UCSD-AML1 (cell line): ENCODE measurements around the gene ARMC9.
"Not testable (repeated sequence)": the region's sequence is repeated elsewhere in the genome, so short reads cannot be mapped to it uniquely, and the experiment has no call there.

ENCODE experiments used
- DNase-seq: peaks from one replicate; lab custom pipeline; 2025; ENCODE audit not compliant: unreplicated experiment; lab: John Stamatoyannopoulos, UW

Gene ARMC9

DNA sequence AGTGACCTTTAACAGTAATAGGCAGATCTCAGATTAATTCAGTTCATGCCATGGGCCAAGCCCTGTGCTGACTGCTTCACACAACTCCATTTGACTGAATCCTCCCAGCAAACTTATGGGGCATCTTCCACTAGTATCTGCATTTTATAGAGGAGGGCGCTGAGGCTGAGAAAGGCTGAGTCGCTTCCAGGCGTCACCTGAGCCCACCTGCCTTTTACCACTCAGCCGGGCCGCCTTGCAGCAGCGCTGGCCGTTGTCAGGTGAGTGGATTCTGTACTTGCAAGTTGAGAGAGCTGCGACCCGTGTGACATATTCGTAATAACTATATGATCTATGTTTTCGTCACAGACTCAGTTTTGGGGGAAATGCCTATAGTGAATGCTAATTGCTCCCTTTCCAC is 137.8 kb downstream of the ARMC9 start:
- DNase-seq = no peak

DNA sequence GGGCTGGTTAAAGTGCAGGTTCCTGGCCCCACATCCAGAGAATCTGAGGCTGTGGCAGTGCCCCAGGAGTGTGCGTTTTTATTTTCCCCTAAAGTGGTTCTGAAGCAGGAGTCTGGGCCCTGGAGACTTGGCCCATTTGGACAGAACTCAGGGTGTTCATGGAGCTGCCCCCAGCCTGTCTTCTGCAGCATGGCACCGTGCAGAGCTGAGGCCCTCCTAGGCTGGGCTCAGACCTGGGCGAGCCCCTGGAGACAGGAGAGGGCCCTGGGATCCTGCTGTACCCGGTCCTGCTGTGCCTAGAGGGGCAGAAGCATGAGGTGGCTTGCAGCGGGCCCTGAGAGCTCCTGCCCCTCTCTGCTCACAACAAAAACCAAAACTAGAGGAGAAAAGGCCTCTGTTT is 138.3 kb downstream of the ARMC9 start:
- no peak for DNase-seq

DNA sequence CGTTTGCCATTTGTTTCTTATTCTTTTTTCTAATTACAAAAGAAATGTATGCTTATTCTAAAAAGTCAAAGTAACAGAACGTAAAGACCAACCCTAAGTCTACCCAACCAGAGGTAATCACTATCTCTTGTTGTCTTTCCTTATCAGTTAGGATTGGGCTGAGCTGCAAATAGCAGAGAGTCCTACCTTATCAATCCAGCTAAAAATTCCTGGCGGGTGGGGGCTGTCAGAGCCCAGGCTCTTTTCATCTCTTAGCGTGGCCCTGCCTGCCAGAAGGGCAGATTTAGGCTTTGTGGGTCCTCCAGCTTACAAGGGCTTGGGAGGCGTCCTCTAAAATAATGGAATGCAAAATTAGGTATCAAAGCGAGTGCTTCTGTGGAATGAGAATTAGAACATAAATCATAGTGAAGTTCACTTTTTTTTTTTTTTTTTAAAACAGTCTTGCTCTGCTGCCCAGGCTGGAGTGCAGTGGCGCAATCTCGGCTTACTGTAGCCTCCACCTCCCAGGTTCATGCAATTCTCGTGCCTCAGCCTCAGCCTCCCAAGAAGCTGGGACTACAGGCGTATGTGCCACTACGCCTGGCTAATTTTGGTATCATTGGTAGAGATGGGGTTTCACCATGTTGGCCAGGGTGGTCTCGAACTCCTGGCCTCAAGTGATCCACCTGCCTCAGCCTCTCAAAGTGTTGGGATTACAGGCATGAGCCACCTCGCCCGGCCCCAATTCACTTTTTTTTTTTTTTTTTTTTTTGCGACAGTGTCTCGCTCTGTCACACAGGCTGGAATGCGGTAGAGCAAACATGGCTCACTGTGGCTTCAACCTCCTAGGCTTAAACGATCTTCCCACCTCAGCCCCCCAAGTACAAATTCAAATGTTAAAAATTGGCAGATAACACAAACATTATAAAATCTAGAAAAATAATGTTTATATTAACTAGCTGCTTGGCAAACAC is 139.7 kb downstream of the ARMC9 start:
- DNase-seq = no peak

DNA sequence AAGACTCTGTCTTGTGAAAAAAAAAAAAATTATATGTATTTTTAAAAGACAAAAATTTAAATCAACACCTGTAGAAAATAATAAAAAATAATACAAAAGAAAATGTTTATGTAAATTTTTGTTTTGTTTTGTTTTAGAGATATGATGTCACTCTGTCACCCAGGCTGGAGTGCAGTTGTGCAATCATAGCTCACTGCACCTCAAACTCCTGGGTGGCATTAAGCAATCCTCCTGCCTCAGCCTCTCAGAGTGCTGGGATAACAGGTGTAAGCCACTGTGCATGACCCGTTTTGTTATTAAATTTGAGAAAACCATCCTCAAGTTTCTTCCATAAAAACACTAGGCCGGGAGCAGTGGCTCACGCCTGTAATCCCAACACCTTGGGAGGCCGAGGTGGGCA is 140.9 kb downstream of the ARMC9 start:
- DNase-seq = no peak

DNA sequence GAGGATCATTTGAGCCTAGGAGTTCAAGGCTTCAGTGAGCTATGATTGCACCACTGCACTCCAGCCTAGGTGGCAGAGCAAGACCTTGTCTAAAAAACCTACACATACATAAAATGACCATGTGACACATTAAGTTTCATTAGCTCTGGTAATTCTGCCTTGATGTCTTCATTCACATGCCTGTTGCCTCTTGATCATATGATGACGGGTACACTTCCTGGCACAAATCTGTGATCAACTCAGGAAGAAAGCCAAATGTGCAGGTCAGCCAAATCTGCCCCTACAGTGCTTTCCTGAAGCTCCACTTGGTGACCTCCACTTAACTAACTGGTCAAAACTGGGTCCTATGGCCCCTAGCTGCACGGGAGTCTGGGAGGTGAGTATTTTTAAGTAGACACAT is 142.7 kb downstream of the ARMC9 start:
- DNase-seq = no peak

DNA sequence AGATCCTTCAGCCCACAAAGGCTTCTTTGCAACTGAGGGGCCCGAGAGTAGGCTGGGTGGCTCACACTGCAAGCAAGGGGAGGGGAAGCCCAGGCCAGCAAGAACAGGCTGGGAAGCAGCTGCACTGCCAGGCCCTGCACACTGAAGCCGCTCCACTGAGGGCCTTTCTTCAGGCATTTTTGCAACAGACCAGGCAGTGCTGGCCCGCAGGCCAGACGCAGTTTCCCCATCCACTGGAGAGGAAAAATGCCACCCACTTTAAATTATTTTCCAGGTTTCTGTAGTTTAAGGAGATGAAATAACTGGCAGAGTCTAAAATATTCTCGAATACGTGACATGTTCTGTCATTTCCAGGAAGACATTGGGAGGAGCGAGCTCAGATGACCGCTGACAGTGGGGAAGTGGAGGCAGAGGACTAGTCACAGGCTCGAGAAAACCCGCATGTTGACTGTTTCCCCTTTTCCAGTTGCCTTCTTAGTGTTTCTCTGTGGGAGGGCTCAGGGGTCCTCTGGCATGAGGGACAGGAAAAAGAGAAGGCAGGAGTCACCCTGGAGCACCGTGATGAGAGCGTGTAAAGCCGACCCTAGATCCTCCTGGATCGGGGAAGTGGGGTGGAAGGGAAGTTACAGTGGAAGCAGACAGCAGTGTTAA is 143.8 kb downstream of the ARMC9 start:
- DNase-seq = no peak

DNA sequence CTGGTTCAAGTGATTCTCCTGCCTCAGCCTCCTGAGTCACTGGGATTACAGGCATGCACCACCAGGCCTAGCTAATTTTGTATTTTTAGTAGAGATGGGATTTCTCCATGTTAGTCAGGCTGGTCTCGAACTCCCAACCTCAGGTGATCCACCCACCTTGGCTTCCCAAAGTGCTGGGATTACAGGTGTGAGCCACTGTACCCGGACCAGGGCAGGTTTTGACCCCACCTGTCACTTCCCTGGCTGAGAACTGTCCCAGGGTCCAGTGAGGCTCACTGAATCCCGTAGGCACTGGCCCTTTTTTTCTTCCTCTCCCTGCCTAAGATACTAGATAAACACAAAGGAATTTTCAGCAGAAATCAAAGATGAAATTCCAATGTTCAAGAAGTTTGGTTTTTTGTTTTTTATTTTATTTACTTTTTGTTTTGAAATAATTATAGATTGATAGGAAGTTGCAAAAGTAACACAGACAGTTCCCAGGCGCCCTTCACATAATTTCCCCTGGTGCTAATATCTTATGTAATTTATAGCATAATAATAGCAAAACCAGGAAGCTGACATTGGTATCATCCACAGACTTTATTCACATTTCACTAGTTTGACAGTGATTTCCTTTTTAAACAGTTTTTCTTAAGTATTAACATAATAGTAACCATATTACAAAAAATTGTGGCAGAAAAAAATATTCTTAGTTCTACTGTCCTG is 144.7 kb downstream of the ARMC9 start:
- DNase-seq = no peak

DNA sequence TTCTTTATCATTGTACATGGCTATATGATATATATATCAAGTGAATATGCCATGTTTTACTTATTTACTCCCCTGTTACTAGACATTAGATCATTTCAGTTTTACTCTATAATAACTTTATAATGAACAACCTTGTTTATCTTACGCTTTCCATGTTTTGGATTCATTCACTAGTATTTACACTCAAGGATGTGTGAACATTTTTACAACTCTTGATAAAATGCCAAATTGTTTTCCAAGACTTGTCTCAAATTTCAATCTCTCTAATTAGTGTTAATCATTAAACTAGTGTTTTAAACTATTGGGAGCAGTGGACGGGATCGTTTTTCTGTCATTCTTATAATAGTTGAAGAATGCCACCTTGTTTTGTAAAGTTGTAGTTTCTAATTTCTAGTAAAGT is 145.6 kb downstream of the ARMC9 start:
- no peak for DNase-seq

DNA sequence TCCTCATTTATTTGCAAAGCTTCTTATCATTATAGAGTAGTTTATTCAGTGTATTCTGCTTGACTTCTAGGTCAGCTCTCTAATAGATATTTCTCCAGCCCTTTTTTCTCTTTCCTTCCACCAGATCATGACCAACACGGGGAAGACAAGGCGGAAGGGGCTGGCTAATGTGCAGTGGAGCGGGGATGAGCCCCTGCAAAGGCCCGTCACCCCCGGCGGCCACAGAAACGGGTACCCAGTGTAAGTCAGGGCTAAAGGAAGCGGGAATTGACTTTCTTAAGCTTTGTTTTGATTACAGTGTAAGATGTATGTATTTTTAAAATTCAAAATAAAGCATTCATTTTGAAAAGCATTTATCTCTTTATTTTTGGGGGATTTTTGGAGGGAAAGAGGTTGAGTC is 146.4 kb downstream of the ARMC9 start:
- DNase-seq = no peak

DNA sequence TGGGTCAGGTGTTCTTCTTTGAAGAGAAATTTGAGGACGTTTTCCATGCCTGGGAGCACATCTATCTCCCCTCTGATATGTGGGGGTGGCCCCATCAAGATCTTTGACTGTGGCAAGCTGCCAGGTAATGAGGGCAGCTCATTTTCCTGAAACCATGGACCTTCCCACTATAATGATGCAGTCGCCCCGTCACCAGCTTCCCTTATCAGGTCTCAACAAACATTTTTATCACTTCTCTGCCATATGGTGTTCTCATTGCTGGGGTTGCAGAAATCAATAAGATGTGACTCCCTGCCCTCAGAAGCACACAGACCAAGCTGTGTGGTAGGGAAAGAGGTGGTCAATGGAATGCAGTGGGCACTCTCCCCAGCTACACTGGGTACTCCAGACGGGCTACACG is 148.7 kb downstream of the ARMC9 start:
- no peak for DNase-seq

DNA sequence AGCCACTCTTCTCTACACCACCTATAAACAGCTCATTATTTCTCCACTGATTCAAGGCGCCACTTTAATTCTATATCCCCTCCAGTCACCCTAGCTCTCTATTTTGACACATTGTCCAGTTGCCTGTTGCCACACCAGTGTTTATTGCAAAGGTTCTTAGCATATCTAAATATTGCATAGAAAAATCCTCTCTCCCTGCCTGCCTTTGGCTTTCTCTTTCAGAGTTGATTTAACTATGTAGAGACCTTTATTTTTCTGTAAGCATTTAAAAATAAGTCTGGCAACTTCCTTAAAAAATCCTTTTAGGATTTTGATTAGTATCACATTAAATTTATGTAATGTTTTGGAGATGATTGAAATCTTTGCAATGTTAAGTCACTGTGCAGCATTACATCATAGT is 149.2 kb downstream of the ARMC9 start:
- no peak for DNase-seq

DNA sequence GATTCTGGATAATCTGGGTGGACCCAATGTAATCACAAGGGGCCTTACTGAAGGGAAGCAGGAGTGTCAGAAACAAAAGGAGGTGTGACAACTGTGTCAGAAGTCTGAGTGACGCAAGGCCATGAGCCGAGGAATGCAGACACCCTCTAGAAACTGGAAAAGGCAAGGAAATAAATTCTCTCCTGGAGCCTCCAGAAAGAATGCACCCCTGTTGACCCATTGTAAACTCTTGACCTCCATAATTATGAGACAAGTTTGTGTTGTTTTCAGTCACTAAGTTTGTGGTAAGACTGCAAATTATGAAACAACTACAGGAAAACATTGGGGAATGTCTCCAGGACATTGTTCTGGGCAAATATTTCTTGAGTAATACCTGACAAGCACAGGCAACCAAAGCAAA is 149.7 kb downstream of the ARMC9 start:
- no peak for DNase-seq

DNA sequence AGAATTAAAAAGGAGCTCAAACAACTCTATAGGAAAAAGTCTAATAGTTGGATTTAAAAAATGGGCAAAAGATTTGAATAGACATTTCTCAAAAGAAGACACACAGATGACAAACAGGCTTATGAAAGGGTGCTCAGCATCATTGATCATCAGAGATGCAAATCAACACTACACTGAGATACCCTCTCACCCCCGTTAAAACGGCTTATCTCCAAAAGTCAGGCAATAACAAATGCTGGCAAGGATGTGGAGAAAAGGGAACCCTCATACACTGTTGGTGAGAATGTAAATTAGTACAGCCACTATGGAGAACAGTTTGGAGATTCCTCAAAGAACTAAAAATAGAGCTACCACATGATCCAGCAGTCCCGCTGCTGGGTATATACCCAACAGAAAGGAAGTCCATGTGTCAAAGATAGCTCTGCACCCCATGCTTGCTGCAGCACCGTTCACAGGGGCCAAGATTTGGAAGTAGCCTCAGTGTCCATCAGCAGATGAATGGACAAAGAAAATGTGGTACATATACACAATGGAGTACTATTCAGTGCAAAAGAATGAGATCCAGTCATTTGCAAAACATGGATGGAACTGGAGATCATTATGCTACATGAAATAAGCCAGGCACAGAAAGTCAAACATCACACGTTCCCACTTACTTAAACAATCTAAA is 150.4 kb downstream of the ARMC9 start:
- DNase-seq = no peak

DNA sequence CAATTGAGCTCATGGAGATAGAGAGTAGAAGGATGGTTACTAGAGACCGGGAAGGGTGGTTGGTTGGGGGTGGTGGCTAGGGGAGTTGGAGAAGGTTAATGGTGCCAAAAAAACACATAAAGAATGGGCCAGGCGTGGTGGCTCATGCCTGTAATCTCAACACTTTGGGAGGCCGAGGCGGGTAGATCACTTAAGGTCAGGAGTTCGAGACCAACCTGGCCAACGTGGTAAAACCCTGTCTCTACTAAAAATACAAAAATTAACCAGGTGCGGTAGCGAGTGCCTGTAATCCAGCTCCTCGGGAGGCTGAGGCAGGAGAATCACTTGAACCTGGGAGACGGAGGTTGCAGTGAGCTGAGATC is 150.9 kb downstream of the ARMC9 start:
- not testable (repeated sequence) for DNase-seq

DNA sequence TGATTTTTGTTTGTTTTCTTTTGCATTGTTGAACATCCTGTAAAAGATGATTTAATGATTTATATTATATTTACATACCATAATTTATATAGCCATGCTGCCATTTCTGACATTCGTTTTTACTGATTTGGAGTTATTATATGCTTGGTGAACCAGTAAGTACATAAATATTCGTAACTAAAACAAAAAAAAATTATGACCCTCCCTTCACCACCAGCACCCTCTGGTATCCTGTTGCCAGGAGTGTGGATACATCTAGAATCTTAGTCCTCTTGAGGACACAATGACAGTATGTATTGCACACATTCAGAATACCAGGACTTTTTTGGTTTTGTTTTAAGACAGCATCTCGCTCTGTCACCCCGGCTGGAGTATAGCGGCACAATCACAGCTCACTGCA is 153.2 kb downstream of the ARMC9 start:
- no peak for DNase-seq

DNA sequence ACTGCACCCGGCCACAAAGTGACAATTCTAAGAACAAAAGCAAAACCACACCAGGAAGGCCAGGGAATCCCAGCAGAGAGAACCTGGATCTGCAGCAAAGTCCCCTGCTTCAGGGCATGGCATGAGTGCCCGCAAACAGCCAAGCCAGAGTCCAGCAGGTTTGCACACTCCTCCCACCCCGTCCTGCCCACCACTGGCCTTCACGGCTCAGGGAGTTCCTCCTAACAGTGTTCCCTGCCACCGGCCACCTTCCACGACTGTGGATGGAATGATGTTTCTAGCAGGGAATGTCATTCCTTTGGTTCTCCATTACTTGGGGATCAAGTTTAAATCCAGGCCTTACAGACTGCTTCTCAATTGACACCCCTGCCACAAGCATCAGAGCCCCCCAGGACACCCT is 155.0 kb downstream of the ARMC9 start:
- no peak for DNase-seq

DNA sequence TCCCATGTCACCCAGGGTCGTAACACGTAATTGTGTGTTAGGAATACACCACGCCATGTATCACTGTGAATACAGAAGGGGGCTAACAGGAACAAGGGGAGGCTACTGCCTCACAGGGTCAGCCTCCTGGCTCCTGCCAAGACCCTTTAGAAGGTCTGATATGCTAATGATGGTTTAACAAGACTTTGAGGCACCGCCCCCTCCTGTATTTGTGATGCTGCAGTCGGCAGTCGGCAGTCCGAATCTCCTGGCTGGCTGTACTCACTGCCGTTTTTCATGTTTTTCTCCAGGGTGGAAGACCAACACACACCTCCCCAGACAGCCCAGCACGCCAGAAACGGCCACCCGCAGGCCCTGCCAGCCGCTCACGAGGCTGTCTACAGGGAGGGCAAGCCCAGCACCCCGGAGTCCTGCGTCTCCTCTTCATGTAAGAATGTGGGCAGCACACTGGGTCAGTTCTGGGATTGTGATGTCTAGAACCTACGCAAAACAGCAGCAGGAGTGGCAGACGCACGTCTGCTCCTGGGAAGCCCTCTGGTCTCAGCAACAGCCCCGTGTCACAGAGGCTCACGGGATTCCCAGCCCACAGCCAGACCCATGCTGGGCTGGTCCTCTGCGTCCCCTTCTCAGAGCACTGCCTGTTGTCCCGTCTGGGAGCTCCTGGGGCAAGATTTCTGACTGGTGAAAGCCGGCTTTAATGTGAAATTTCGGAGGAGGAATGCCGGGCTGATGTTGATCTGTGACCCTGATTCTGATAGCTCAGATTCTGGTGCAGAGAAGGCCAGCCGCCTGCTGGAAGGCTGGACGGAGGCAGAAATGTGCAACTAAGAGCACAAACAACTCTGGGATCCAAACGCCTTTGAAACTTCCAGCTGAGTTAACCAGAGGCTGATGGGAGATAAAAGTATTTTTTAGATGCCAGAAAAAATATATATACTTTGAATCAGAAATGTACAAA is 157.4 kb downstream of the ARMC9 start:
- no peak for DNase-seq

DNA sequence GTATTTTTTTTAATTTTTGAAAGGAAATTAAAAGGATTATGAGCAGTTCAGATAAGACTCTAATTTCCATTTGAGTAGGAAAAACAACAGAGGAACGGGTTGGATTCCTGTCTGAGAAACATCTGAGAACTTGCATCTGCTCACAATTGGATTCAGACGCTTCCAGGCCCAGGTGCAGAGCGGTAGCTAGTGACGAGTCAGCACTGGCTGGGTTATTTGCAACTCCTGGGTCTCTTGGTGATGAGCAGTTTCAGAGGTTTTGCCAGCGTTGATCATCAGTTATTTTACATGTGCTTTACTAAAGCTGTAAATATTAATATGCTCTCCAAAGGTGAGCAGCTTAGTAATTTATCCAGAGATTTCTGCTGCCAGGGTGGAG is 158.0 kb downstream of the ARMC9 start:
- no peak for DNase-seq

DNA sequence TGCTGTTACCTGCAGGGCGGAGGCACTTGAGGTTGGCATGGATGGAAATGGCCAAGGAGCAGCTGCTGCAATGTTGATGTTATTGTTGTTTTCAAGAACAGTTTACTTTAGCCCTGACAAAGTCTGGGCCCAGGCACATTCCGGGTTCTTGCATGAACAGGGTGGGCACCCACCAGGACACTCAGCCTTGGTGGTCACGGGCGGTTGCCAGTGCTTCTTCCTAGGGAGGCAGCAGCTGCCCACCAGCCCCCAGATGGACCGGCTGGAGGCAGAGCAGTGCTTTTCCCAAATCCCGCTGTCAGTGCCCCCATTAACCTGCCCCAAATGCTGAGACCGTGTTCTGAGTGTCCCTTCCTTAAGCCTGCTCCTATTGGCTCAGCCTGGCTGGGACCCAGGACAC is 158.6 kb downstream of the ARMC9 start:
- no peak for DNase-seq

DNA sequence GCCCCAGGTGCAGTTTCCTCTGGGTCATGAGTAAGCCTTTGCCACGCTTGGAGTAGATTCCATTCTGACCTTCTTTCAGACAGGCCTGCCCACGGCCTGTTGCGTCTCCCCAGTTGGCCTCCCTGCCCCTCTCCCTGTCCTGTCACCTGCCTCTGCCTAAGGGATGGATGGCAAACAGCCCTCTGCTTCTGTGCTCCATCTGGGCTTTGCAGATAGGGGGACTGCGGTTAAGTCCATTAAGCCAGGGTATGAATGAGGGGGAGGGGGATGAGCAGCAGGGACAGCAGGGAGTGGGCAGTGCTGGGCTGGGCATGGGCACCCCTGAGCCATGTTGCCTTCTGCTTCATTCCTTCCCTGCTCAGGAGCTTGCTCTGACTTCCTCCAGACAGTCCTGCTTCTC is 159.5 kb downstream of the ARMC9 start:
- DNase-seq = no peak
